GM23338 (cell line): ENCODE measurements around the gene FRYL. TPM values are rescaled to one million over a fixed set of nuclear protein-coding genes. Genes with fewer than 3 reads are reported as not detected.
A peak's percentile ranks its signal among the peaks of the same experiment; 100 is the strongest.

Source experiments
- ATAC-seq: fragments of 200-7000 bp; cut with Tn5 transposase; 3 replicates; pipeline ENCODE4 v1.9.1; 2020
- DNase-seq: peaks from one replicate; pipeline ENCODE4 v3.0.0-alpha.2; 2015; ENCODE audit warnings: low spot score
- H2AFZ ChIP-seq: fragments of 200-600 bp; sonication (generic); 2 replicates; pipeline ENCODE4 v1.8.0; 2016; ENCODE audit warnings: antibody characterized with exemption, mild to moderate bottlenecking, moderate library complexity
- H3F3A ChIP-seq: fragments of 200-600 bp; sonication (generic); replicated peaks from 2 replicates; pipeline ENCODE4 v1.8.0; 2017; ENCODE audit warnings: antibody characterized with exemption, mixed run types, low read depth
- H3K27ac ChIP-seq: fragments of 200-600 bp; sonication (generic); 2 replicates; pipeline ENCODE4 v1.6.1; 2016; ENCODE audit warnings: low read depth
- H3K27me3 ChIP-seq: fragments of 200-600 bp; sonication (generic); 2 replicates; pipeline ENCODE4 v1.8.0; 2016; ENCODE audit warnings: mild to moderate bottlenecking, mixed run types, moderate library complexity; ENCODE audit not compliant: insufficient read depth
- H3K36me3 ChIP-seq: fragments of 200-600 bp; sonication (generic); 2 replicates; pipeline ENCODE4 v1.8.0; 2016; ENCODE audit warnings: mild to moderate bottlenecking; ENCODE audit not compliant: insufficient read depth
- H3K4me1 ChIP-seq: fragments of 200-600 bp; sonication (generic); 2 replicates; pipeline ENCODE4 v1.8.0; 2016; ENCODE audit warnings: mild to moderate bottlenecking, moderate library complexity; ENCODE audit not compliant: insufficient read depth
- H3K4me2 ChIP-seq: fragments of 200-600 bp; sonication (generic); 2 replicates; pipeline ENCODE4 v1.7.1; 2017; ENCODE audit warnings: mixed run types
- H3K4me3 ChIP-seq: fragments of 200-600 bp; sonication (generic); 2 replicates; pipeline ENCODE4 v1.6.1; 2016; ENCODE audit warnings: mixed run types
- H3K79me2 ChIP-seq: fragments of 200-600 bp; sonication (generic); replicated peaks from 2 replicates; pipeline ENCODE4 v1.8.0; 2017; ENCODE audit warnings: mild to moderate bottlenecking; ENCODE audit not compliant: insufficient read depth
- H3K9me2 ChIP-seq: fragments of 200-600 bp; sonication (generic); 2 replicates; pipeline ENCODE4 v1.8.0; 2017; ENCODE audit not compliant: insufficient read depth
- H4K20me1 ChIP-seq: fragments of 200-600 bp; sonication (generic); replicated peaks from 2 replicates; pipeline ENCODE4 v1.8.0; 2017; ENCODE audit warnings: mild to moderate bottlenecking; ENCODE audit not compliant: insufficient read depth
- H3K27ac Mint-ChIP-seq: 2 replicates; pipeline ENCODE4 v1.8.0; 2020; ENCODE audit warnings: inconsistent platforms, mild to moderate bottlenecking, moderate library complexity, mixed read lengths
- H3K27me3 Mint-ChIP-seq: 3 replicates; pipeline ENCODE4 v1.8.0; 2022; ENCODE audit warnings: low read depth, mild to moderate bottlenecking, moderate library complexity, mixed read lengths, inconsistent platforms; ENCODE audit not compliant: insufficient read depth, poor library complexity
- H3K36me3 Mint-ChIP-seq: 3 replicates; pipeline ENCODE4 v1.8.0; 2021; ENCODE audit warnings: low read depth, mild to moderate bottlenecking, inconsistent platforms, moderate library complexity, mixed read lengths
- H3K4me1 Mint-ChIP-seq: 3 replicates; pipeline ENCODE4 v1.8.0; 2020; ENCODE audit warnings: mild to moderate bottlenecking, inconsistent platforms, mixed read lengths
- H3K4me3 Mint-ChIP-seq: 3 replicates; pipeline ENCODE4 v1.8.0; 2021; ENCODE audit warnings: moderate library complexity, mild to moderate bottlenecking, inconsistent platforms, mixed read lengths
- H3K9me3 Mint-ChIP-seq: 3 replicates; pipeline ENCODE4 v1.8.0; 2020; ENCODE audit warnings: moderate library complexity, mild to moderate bottlenecking, inconsistent platforms, mixed read lengths
- CREB1 ChIP-seq: fragments of 250-450 bp; sonication (Bioruptor Pico); IDR thresholded peaks from 2 replicates; pipeline ENCODE4 v1.5.0; 2020; ENCODE audit warnings: low read depth, mild to moderate bottlenecking, moderate library complexity
- CTCF ChIP-seq, 2 experiments: fragments of 200-600 bp in 1 of 2; sonication (generic) in 1 of 2; conservative IDR thresholded peaks; 2 replicates each; pipeline versions ENCODE4 v1.5.1 to v1.6.1; 2016 to 2017; ENCODE audit warnings: antibody characterized with exemption in 2 of 2, low read depth in 2 of 2, mild to moderate bottlenecking in 2 of 2, moderate library complexity in 1 of 2
- ETS1 ChIP-seq: IDR thresholded peaks from 2 replicates; pipeline ENCODE4 v1.6.1; 2016; ENCODE audit warnings: antibody characterized with exemption
- EZH2 ChIP-seq: fragments of 200-600 bp; sonication (generic); IDR thresholded peaks from one replicate; pipeline ENCODE4 v1.8.0; 2017; ENCODE audit warnings: antibody characterized with exemption, mild to moderate bottlenecking, low read depth; ENCODE audit not compliant: unreplicated experiment
- JUNB ChIP-seq: IDR thresholded peaks from one replicate; pipeline ENCODE4 v1.6.1; 2016; ENCODE audit warnings: antibody characterized with exemption; ENCODE audit not compliant: unreplicated experiment
- POLR2AphosphoS5 ChIP-seq: IDR thresholded peaks from 2 replicates; pipeline ENCODE4 v1.6.1; 2016; ENCODE audit warnings: antibody characterized with exemption, low read depth
- REST ChIP-seq: IDR thresholded peaks from one replicate; pipeline ENCODE4 v1.6.1; 2018; ENCODE audit warnings: antibody characterized with exemption; ENCODE audit not compliant: unreplicated experiment
- STAT1 ChIP-seq: IDR thresholded peaks from one replicate; pipeline ENCODE4 v1.6.1; 2016; ENCODE audit warnings: antibody characterized with exemption; ENCODE audit not compliant: unreplicated experiment
- ZNF114 ChIP-seq: fragments of 250-450 bp; sonication (Bioruptor Pico); IDR thresholded peaks from 2 replicates; pipeline ENCODE4 v1.5.0; 2020; ENCODE audit warnings: mild to moderate bottlenecking, moderate library complexity
- ZNF331 ChIP-seq: fragments of 250-450 bp; sonication (Bioruptor Pico); IDR thresholded peaks from 2 replicates; pipeline ENCODE4 v1.5.0; 2020; ENCODE audit warnings: low read depth, mild to moderate bottlenecking, moderate library complexity
- polyA plus RNA-seq: library from polyadenylated mRNA; unstranded; fragments of >200 nt; fragmentation: Nextera tagmentation; extraction: Ambion mirVana; gene quantifications from 2 replicates; pipeline ENCODE4 v1.2.1, GENCODE V29; 2016
- total RNA-seq: library from RNA; depleted of rRNA; stranded (reverse); fragments of >200 nt; shearing (Covaris generic); gene quantifications from 2 replicates; pipeline ENCODE4 v1.2.3, GENCODE V29; 2014

FRYL gene
- total and polyA plus RNA-seq, 2 experiments from 2014 or later = 30.7 to 53.3 TPM

GRCh38 chr4:48539597-48539996 is 240.5 kb downstream of the FRYL start:
- Histone ChIP-seq H3K27ac (no peak overlapping the region), H3K4me3 (no peak overlapping the region), H3F3A (no peaks in the 10 kb centered on the region), H4K20me1 (no peaks in the 10 kb centered on the region), H3K4me2 (no peak overlapping the region), H3K79me2 (no peaks in the 10 kb centered on the region), H3K27me3 (no peaks in the 10 kb centered on the region), H3K36me3 (peaks cover 7% of the 10 kb centered on the region; the same call in 1 of the 2 replicates), H2AFZ (no peak overlapping the region), H3K4me1 (peaks cover 33% of the 10 kb centered on the region), H3K9me2 (no peaks in the 10 kb centered on the region)
- Mint-ChIP-seq H3K27me3 (peaks cover 2% of the 10 kb centered on the region), H3K4me3 (no peak overlapping the region), H3K27ac (peak overlapping the region; percentile 23; the same call in 1 of the 2 replicates), H3K4me1 (peaks cover 56% of the 10 kb centered on the region), H3K36me3 (peaks cover 36% of the 10 kb centered on the region; the same call in 2 of the 3 replicates), H3K9me3 (no peaks in the 10 kb centered on the region)
- ATAC-seq = no peak
- no peak for DNase-seq
- TF ChIP-seq CREB1 (CRISPR knock-in tag) = no peak
- no peak for TF ChIP-seq JUNB
- no peak for TF ChIP-seq POLR2AphosphoS5
- no peak for TF ChIP-seq EZH2

- H3K4me1 ChIP-seq = peaks cover 33% of the 10 kb centered on the region
- no peak overlapping the region for H2AFZ ChIP-seq
- H3K79me2 ChIP-seq = no peaks in the 10 kb centered on the region
- peak overlapping the region; percentile 50; the same call in 1 of the 2 replicates for H3K4me2 ChIP-seq
- H3K4me3 ChIP-seq = no peak overlapping the region
- no peak overlapping the region for H3K4me3 Mint-ChIP-seq
- peaks cover 50% of the 10 kb centered on the region for H3K4me1 Mint-ChIP-seq
- DNase-seq (peak; percentile 21), ATAC-seq (no peak; the same call in 2 of the 3 replicates)
- H3K36me3 Mint-ChIP-seq = peaks cover 37% of the 10 kb centered on the region; the same call in 2 of the 3 replicates
- H3K36me3 ChIP-seq = peaks cover 7% of the 10 kb centered on the region; the same call in 1 of the 2 replicates
- peak overlapping the region; percentile 34; the same call in 1 of the 2 replicates for H3K27ac Mint-ChIP-seq
- H3K9me2 ChIP-seq = no peaks in the 10 kb centered on the region
- peak overlapping the region; percentile 21; the same call in 1 of the 2 replicates for H3K27ac ChIP-seq
- H3F3A ChIP-seq = no peaks in the 10 kb centered on the region
- no peaks in the 10 kb centered on the region for H4K20me1 ChIP-seq
- H3K27me3 Mint-ChIP-seq = peaks cover 2% of the 10 kb centered on the region
- H3K27me3 ChIP-seq = no peaks in the 10 kb centered on the region
- H3K9me3 Mint-ChIP-seq = no peaks in the 10 kb centered on the region
- no peak for TF ChIP-seq CREB1 (CRISPR knock-in tag)
- no peak for TF ChIP-seq POLR2AphosphoS5
- TF ChIP-seq ZNF114 (CRISPR knock-in tag) = no peak
- TF ChIP-seq ZNF331 (CRISPR knock-in tag) = no peak
- no peak for TF ChIP-seq EZH2
- no peak for TF ChIP-seq STAT1
- no peak for TF ChIP-seq CTCF (conservative IDR thresholded peaks at IDR 0.05; ENCODE audit: low read depth in 2 of 2)
- TF ChIP-seq REST = no peak
- no peak for TF ChIP-seq ETS1
Measured at GRCh38 chr4:48538358-48538757, 241.7 kb downstream of the FRYL start.
